GM19238 (cell line): ENCODE measurements around the gene HLA-F.

Experiments
- DNase-seq: peaks from one replicate; pipeline ENCODE4 v3.0.0; 2011; ENCODE audit warnings: low spot score; ENCODE audit not compliant: insufficient read length

The HLA-F gene

GRCh38 chr6:29762781-29763214 lies 39.6 kb downstream of the HLA-F start:
- no peak for DNase-seq

- DNase-seq = no peak
Measured at GRCh38 chr6:29763491-29764289, 40.5 kb downstream of the HLA-F start.

GRCh38 chr6:29764422-29765196 lies 41.4 kb downstream of the HLA-F start:
- DNase-seq = no peak

GRCh38 chr6:29769336-29769735 lies 46.1 kb downstream of the HLA-F start:
- no peak for DNase-seq

GRCh38 chr6:29770306-29770705 lies 47.1 kb downstream of the HLA-F start:
- no peak for DNase-seq

GRCh38 chr6:29776684-29777083 lies 53.5 kb downstream of the HLA-F start:
- no peak for DNase-seq
